Ovary (tissue), 3 donors: ENCODE measurements around the gene LETM1.

Source experiments
- EP300 ChIP-seq: sonication (generic); formaldehyde crosslinking; IDR thresholded peaks from one replicate; pipeline ENCODE4 v1.6.1; 2017; ENCODE audit warnings: antibody characterized with exemption
- POLR2A ChIP-seq: fragments of 450-650 bp; IDR thresholded peaks from one replicate; pipeline ENCODE4 v1.6.1; 2017; ENCODE audit warnings: antibody characterized with exemption, mild to moderate bottlenecking, moderate library complexity
- TF ChIP-seq, protein P1 (sequence below), 3 donors: fragments of 450-650 bp in 2 of 3; fragments of 200-600 bp in 1 of 3; IDR thresholded peaks; one replicate each; pipeline versions ENCODE4 v1.5.1 to v1.8.0; 2016 to 2022; ENCODE audit warnings: antibody characterized with exemption in 3 of 3, mild to moderate bottlenecking in 1 of 3
- donor health status: DM: no; HTN: no; CAD: no.

DNA sequence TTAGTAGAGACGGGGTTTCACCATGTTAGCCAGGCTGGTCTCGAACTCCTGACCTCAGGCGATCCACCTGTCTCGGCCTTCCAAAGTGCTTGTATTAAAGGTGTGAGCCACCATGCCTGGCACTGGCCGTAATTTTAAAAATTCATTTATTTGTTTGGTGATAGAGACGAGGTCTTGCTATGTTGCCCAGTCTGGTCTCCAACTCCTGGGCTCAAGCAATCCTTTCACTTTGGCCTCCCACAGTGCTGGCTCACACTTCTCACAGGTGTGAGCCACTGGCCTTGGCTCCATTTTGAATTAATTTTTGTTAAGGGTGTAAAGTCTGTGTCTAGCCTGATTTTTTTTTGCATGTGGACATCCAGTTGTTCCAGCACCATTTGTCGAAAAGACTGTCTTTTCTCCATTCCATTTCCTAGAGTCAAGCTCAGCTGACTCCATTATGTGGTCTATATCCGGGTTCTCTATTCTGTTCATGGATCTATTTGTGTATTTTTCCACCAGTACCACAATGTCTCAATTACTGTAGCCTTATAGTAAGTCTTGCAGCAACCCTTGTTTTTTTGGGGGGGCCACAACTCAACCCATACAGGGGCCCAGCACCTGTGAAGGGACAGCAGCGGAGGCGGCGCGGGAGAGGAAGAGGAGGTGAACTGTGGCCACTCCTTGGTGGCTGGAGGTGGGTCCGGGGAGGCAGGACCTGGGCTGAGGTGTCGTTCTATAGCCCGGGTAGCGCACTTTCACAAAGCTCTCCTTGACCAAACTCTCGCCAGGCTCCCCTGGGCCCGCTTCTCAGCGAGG lies 13.8 kb upstream of the LETM1 start:
- TF ChIP-seq, protein P1, sequence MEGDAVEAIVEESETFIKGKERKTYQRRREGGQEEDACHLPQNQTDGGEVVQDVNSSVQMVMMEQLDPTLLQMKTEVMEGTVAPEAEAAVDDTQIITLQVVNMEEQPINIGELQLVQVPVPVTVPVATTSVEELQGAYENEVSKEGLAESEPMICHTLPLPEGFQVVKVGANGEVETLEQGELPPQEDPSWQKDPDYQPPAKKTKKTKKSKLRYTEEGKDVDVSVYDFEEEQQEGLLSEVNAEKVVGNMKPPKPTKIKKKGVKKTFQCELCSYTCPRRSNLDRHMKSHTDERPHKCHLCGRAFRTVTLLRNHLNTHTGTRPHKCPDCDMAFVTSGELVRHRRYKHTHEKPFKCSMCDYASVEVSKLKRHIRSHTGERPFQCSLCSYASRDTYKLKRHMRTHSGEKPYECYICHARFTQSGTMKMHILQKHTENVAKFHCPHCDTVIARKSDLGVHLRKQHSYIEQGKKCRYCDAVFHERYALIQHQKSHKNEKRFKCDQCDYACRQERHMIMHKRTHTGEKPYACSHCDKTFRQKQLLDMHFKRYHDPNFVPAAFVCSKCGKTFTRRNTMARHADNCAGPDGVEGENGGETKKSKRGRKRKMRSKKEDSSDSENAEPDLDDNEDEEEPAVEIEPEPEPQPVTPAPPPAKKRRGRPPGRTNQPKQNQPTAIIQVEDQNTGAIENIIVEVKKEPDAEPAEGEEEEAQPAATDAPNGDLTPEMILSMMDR (IDR thresholded peaks at IDR 0.05), result no peak
- no peak for TF ChIP-seq POLR2A
- TF ChIP-seq EP300, result no peak
